Measurements from ENCODE around the gene PRKN. TPM values are rescaled to one million over a fixed set of nuclear protein-coding genes. Genes with fewer than 3 reads are reported as not detected.

PRKN gene
- total RNA-seq, 1 experiment from 2014 or later: 2.0 TPM

DNA sequence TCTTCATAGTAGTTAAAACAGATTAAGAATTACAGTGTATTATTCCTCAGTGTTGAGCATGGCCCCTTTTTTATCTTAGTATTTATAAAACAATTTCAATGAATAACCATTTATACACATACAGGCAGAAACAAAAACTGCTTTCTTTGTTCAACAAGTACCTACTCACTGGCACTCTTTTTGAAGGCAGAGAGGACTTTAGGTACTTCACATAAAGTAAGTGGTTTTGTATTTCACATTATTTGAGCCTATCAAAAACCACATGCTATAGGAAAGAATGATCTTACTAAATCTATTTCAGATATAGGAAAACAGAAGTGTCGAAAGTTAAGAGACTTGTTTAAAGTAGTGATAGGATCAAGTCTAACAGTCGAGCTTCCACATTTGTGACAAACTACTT is 73.8 kb downstream of the PRKN start:
- no peaks in the 10 kb centered on the region for H3K27me3 Mint-ChIP-seq (ENCODE audit: low read depth)

More for the DNA sequence above, 73.8 kb downstream of the PRKN start:
- H3K4ac ChIP-seq (ENCODE audit: low read depth, low read length): no peak overlapping the region
- no peak overlapping the region for H2BK12ac ChIP-seq (ENCODE audit: insufficient read length, low read depth, low read length)
- Mint-ChIP-seq H3K4me1 (peaks cover 2 to 4% of the 10 kb centered on the region in 2 experiments; a peak in 2 of 4 replicates), H3K4me3 (no peak overlapping the region), H3K9me3 (peaks cover 0 to 1% of the 10 kb centered on the region in 2 experiments; a peak in 1 of 5 replicates), H3K27ac (no peak overlapping the region), H3K36me3 (ENCODE audit: insufficient read depth in 1 of 3, low read depth in 3 of 3) (no peaks in the 10 kb centered on the region)
- WGBS (ENCODE audit: extremely low coverage, insufficient read length, low lambda C conversion rate): no CpG with 5 or more reads among the region's 2 CpGs
- H2BK120ac ChIP-seq (ENCODE audit: low read depth, low read length, poor library complexity, severe bottlenecking): no peak overlapping the region
- no peak overlapping the region for H2BK5ac ChIP-seq (ENCODE audit: insufficient read length, low read length)
- H3K27ac ChIP-seq (ENCODE audit: insufficient read length, low read depth, low read length): no peak overlapping the region
- H3K23ac ChIP-seq (ENCODE audit: insufficient read length, low read depth, low read length): no peak overlapping the region
- no peak overlapping the region for H4K91ac ChIP-seq (ENCODE audit: insufficient read length, low read depth, low read length)
- no peaks in the 10 kb centered on the region for H3K79me1 ChIP-seq (ENCODE audit: insufficient read depth, low read depth, low read length, poor library complexity, severe bottlenecking)
- no peaks in the 10 kb centered on the region for H3K23me2 ChIP-seq (ENCODE audit: insufficient read length, low read depth, low read length, poor library complexity, severe bottlenecking)
- no peaks in the 10 kb centered on the region for H3K79me2 ChIP-seq (ENCODE audit: insufficient read depth, low read length)
- H3K56ac ChIP-seq (ENCODE audit: insufficient read length, low read depth, low read length): no peak overlapping the region
- no peak overlapping the region for H3K18ac ChIP-seq (ENCODE audit: insufficient read length, low read depth, low read length)
- no peaks in the 10 kb centered on the region for H3K4me1 ChIP-seq (ENCODE audit: insufficient read depth, low read length)
- no peak for DNase-seq
- TF ChIP-seq, protein P1, sequence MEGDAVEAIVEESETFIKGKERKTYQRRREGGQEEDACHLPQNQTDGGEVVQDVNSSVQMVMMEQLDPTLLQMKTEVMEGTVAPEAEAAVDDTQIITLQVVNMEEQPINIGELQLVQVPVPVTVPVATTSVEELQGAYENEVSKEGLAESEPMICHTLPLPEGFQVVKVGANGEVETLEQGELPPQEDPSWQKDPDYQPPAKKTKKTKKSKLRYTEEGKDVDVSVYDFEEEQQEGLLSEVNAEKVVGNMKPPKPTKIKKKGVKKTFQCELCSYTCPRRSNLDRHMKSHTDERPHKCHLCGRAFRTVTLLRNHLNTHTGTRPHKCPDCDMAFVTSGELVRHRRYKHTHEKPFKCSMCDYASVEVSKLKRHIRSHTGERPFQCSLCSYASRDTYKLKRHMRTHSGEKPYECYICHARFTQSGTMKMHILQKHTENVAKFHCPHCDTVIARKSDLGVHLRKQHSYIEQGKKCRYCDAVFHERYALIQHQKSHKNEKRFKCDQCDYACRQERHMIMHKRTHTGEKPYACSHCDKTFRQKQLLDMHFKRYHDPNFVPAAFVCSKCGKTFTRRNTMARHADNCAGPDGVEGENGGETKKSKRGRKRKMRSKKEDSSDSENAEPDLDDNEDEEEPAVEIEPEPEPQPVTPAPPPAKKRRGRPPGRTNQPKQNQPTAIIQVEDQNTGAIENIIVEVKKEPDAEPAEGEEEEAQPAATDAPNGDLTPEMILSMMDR (conservative IDR thresholded peaks at IDR 0.05): no peak
- H2AFZ ChIP-seq (ENCODE audit: low read length): no peak overlapping the region
- no peak overlapping the region for H4K5ac ChIP-seq (ENCODE audit: insufficient read length, low read depth, low read length)
- no peak overlapping the region for H4K8ac ChIP-seq (replicated peaks; ENCODE audit: insufficient read length, low read depth, low read length)
- no peak overlapping the region for H3T11ph ChIP-seq (ENCODE audit: low read length)
- H3K27me3 ChIP-seq (ENCODE audit: insufficient read depth, low read length): no peaks in the 10 kb centered on the region
- no peak overlapping the region for H2BK15ac ChIP-seq (ENCODE audit: low read depth, low read length)
- no peak overlapping the region for H2BK20ac ChIP-seq (ENCODE audit: low read depth, low read length, poor library complexity, severe bottlenecking)
- no peaks in the 10 kb centered on the region for H4K20me1 ChIP-seq (ENCODE audit: control insufficient read depth, insufficient read depth, insufficient read length)
- no peak overlapping the region for H3K4me2 ChIP-seq (ENCODE audit: insufficient read depth, insufficient read length, low read length)
- no peaks in the 10 kb centered on the region for H3K9me3 ChIP-seq (ENCODE audit: control insufficient read depth, low read depth, low read length)
- H3K9ac ChIP-seq (ENCODE audit: extremely low read depth, insufficient read length, low read length): no peak overlapping the region
- no peak overlapping the region for H3K14ac ChIP-seq (ENCODE audit: insufficient read depth, low read length)
- no peak overlapping the region for H2AK5ac ChIP-seq (ENCODE audit: insufficient read length, low read length)
